Measurements from ENCODE around the gene ELAVL3. TPM values are rescaled to one million over a fixed set of nuclear protein-coding genes. Genes with fewer than 3 reads are reported as not detected.

ELAVL3 gene
- total RNA-seq, 8 experiments from 2014 or later = 0.22 to 95.6 (median 47.7) TPM

DNA sequence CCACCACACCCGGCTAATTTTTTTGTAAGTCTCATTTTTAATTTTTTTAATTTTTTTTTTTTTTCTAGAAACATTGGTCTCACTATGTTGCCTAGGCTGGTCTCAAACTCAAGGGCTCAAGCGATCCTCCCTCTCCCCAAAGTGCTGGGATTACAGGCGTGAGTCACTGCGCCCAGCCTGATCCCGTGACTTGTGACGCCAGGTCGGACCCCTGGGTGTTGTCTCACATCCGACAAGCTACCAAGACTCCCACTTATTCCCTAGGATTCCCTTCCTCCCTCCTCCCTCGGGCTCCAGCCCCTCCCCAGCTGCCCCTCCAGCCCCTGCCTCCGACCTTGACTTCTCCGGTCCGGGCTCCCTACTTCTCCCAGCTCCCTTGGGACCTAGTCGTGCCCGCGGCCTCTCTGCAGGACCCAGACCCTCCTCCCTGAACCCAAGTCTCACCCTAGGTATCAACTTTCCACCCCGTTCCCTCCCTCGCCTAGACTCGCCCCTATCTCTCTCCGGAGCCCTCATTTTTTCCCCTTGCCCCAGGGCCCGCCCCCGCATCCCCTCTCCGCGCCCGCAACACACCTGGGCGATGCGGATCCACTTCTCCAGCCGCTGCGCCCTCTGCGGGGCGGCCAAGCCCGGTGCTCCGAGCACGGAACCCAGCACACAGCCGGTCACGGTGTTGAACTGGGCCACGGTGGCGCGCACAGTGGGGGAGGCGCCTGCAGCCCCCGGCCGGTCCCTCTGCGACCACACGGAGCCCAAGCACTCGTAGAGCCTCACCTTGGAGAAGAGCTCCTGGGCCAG, 74.8 kb downstream of the ELAVL3 start:
- in situ Hi-C loops (cut with MboI; ENCODE audit: low pct_unique_long_range_greater_than_20kb in 2 of 9, low sequenced_read_pairs in 9 of 9, unreplicated experiment in 9 of 9) = no loop called here
- H3K27ac ChIP-seq = no peak overlapping the region
- ATAC-seq (replicated peaks in 6 of 8) = peak in 5 of 8 experiments; percentile 19 to 85 (median 47)
- no peaks in the 10 kb centered on the region for H3K4me1 ChIP-seq (replicated peaks in 1 of 2)
- H3K4me3 ChIP-seq = no peak overlapping the region
- 33 to 100% (median 89%) methylated on average over 1 to 8 of the region's 44 CpGs; no CpG with 5 or more reads in 2 of the 10 experiments for WGBS, 10 experiments

GRCh38 chr19:11404588-11405222, 76.1 kb downstream of the ELAVL3 start:
- Histone ChIP-seq H3K4me3 (no peak overlapping the region), H3K27ac (no peak overlapping the region), H3K4me1 (replicated peaks in 1 of 2) (no peaks in the 10 kb centered on the region)
- ATAC-seq (replicated peaks in 6 of 8) = peak in 2 of 8 experiments; percentile 32 to 41
- in situ Hi-C loops (cut with MboI; ENCODE audit: low pct_unique_long_range_greater_than_20kb in 2 of 9, low sequenced_read_pairs in 9 of 9, unreplicated experiment in 9 of 9) = no loop called here
- 10 to 67% (median 42%) methylated on average over 2 to 6 of the region's 9 CpGs; no CpG with 5 or more reads in 3 of the 10 experiments for WGBS, 10 experiments

DNA sequence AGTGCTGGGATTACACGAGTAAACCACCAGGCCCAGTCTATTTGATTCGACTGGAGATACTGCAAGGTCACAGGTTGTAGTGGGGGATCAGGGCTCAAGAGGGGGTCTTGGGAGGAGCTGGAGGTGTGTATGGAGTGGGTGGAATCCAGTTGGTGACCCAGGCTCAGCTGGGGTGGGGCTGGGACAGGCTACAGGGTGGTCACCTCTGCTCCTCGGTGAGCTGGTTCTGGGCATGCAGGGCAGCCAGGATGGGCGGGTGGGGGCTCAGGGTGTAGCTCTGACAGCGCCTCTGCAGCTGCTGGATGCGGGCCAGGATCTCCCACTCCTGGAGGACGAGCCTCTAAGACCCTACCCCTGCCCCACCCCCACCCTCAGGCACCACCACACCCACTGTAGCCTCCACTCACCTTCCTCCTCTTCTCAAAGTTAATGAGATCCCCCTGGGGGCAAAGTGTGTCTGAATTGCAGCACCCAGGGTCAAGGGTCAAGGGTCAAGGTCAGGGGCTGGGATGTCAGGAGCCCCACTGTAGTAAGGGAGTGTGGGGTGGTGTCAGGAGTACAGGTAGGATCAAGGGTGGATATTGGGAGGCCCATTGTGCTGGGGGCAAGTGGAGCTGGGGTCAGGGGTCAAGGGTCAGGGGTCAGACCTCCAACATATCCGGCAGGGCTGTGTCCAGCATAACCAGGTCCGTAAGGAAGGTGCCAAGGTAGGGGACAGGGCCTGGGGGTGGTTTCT, 78.9 kb downstream of the ELAVL3 start:
- H3K4me1 ChIP-seq (replicated peaks in 1 of 2) = peaks cover 0 to 2% of the 10 kb centered on the region in 2 donors
- H3K27ac ChIP-seq = no peak overlapping the region
- no peak overlapping the region for H3K4me3 ChIP-seq
- ATAC-seq (replicated peaks in 6 of 8) = no peak
- in situ Hi-C loops (cut with MboI; ENCODE audit: low pct_unique_long_range_greater_than_20kb in 2 of 9, low sequenced_read_pairs in 9 of 9, unreplicated experiment in 9 of 9) = no loop called here
- 87 to 100% (median 100%) methylated on average over 1 to 3 of the region's 9 CpGs; no CpG with 5 or more reads in 7 of the 10 experiments for WGBS, 10 experiments

Other genes starting within 250 kb of the ELAVL3 start
- gene ANGPTL8, start 241.4 kb downstream of the ELAVL3 start, total RNA-seq = under 1 TPM in 2 of 8 experiments, not detected in 6; 0.49 to 0.85 TPM
- gene DOCK6, start 218.5 kb downstream of the ELAVL3 start, total RNA-seq = 10 to 100 TPM in 6 of 8 experiments, 1 to 10 TPM in 2; 5.4 to 60.0 (median 14.7) TPM
- gene TSPAN16, start 184.9 kb downstream of the ELAVL3 start, total RNA-seq = not detected
- gene RAB3D, start 141.4 kb downstream of the ELAVL3 start, total RNA-seq = 10 to 100 TPM in 4 of 8 experiments, 1 to 10 TPM in 4; 7.6 to 21.6 (median 10.7) TPM
- 100 to 1,000 TPM in 3 of 8 experiments, 10 to 100 TPM in 5; 72.1 to 148 (median 92.9) TPM for gene TMEM205, start 134.8 kb downstream of the ELAVL3 start, total RNA-seq
- gene CCDC159, start 134.5 kb downstream of the ELAVL3 start, total RNA-seq = 10 to 100 TPM in 5 of 8 experiments, 1 to 10 TPM in 3; 4.4 to 22.3 (median 14.4) TPM
- gene PLPPR2, start 125.6 kb downstream of the ELAVL3 start, total RNA-seq = 10 to 100 TPM; 21.5 to 46.5 (median 28.0) TPM
- 1 to 10 TPM; 1.7 to 4.0 (median 2.2) TPM for gene SWSAP1, start 106.4 kb downstream of the ELAVL3 start, total RNA-seq
- gene EPOR, start 96.7 kb downstream of the ELAVL3 start, total RNA-seq = 1 to 10 TPM; 1.7 to 6.1 (median 3.4) TPM
- gene RGL3, start 61.7 kb downstream of the ELAVL3 start, total RNA-seq = 1 to 10 TPM in 5 of 8 experiments, under 1 TPM in 3; 0.60 to 3.1 (median 1.2) TPM
- gene ODAD3, start 45.9 kb downstream of the ELAVL3 start, total RNA-seq = 1 to 10 TPM in 5 of 8 experiments, under 1 TPM in 3; 0.45 to 5.1 (median 1.6) TPM
- gene PRKCSH, start 45.4 kb downstream of the ELAVL3 start, total RNA-seq = 100 to 1,000 TPM; 160 to 255 (median 196) TPM
- gene ZNF653, start 24.8 kb upstream of the ELAVL3 start, total RNA-seq = 10 to 100 TPM in 3 of 8 experiments, 1 to 10 TPM in 5; 2.5 to 12.8 (median 8.4) TPM
- 10 to 100 TPM; 20.9 to 56.9 (median 47.6) TPM for gene ECSIT, start 48.1 kb upstream of the ELAVL3 start, total RNA-seq
- 10 to 100 TPM in 1 of 8 experiments, 1 to 10 TPM in 6, under 1 TPM in 1; 0.55 to 11.5 (median 1.6) TPM for gene CNN1, start 57.8 kb upstream of the ELAVL3 start, total RNA-seq
- gene ELOF1, start 78.2 kb upstream of the ELAVL3 start, total RNA-seq = 10 to 100 TPM; 48.1 to 93.5 (median 58.2) TPM
- 10 to 100 TPM in 1 of 8 experiments, 1 to 10 TPM in 5, under 1 TPM in 2; 0.29 to 10.1 (median 2.4) TPM for gene ACP5, start 96.6 kb upstream of the ELAVL3 start, total RNA-seq
- 10 to 100 TPM in 7 of 8 experiments, 1 to 10 TPM in 1; 6.8 to 55.7 (median 42.5) TPM for gene ZNF627, start 116.4 kb upstream of the ELAVL3 start, total RNA-seq